Measurements from ENCODE around the gene ATRAID. TPM values are rescaled to one million over a fixed set of nuclear protein-coding genes. Genes with fewer than 3 reads are reported as not detected.

ATRAID gene
- total and polyA plus RNA-seq, 10 donors = 59.2 to 300 (median 102) TPM

DNA sequence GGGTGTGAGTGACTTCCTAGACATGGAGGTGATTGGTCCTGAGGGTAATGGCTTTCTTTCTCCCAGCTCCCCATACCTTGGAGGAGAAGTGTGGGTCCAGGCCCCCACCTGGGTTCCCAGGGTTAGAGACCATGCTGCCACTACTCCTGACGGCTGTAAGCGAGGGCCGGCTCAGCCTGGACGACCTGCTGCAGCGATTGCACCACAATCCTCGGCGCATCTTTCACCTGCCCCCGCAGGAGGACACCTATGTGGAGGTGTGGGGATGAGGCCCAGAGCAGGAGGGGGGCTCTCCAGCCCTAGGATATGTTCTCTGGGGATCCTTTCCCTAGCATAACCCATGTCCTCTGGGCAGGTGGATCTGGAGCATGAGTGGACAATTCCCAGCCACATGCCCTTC is 27.1 kb downstream of the ATRAID start:
- Histone ChIP-seq H3K27ac (no peak overlapping the region), H3K27me3 (replicated peaks in 1 of 7) (no peaks in the 10 kb centered on the region), H3K4me1 (no peaks in the 10 kb centered on the region), H3K36me3 (peaks cover 13 to 100% (median 100%) of the 10 kb centered on the region in 6 donors), H3K9me3 (no peaks in the 10 kb centered on the region), H3K4me3 (no peak overlapping the region)
- TF ChIP-seq POLR2AphosphoS5 (IDR thresholded peaks at IDR 0.05) (no peak), CTCF (IDR thresholded peaks at IDR 0.05 in 8 of 11, conservative IDR thresholded peaks at IDR 0.05 in 3 of 11) (no peak), POLR2A (IDR thresholded peaks at IDR 0.05) (no peak)
- intact Hi-C loops (cut with DNase I; ENCODE audit: low total_unique reads) = no loop called here
- WGBS, 5 donors = 87 to 96% (median 95%) methylated on average over 5 to 8 of the region's 8 CpGs
- no peak for DNase-seq

DNA sequence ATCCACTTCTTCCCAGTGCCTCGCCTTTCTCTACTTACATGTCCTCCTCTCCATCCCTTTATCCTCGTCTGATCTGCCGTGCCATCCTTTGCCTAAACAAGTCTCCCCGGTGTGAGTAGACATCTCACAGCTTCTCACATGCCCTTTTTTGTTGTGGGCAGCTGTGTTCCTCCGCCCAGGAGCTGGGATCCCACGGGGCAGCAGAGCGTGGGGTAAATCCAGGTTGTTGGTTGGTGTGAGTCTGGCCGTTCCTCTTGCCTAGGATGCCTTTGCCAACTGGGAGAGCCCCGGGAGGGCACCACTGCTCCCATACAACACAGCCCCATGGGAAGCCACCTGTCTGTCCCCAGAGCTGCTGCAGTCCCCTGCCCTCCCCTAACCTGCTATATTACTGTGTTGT is 28.6 kb downstream of the ATRAID start:
- Histone ChIP-seq H3K9me3 (no peaks in the 10 kb centered on the region), H3K36me3 (peaks cover 11 to 97% (median 91%) of the 10 kb centered on the region in 6 donors), H3K27ac (no peak overlapping the region), H3K4me1 (no peaks in the 10 kb centered on the region), H3K4me3 (no peak overlapping the region), H3K27me3 (replicated peaks in 1 of 7) (no peaks in the 10 kb centered on the region)
- no peak for TF ChIP-seq POLR2A (IDR thresholded peaks at IDR 0.05)
- TF ChIP-seq CTCF (IDR thresholded peaks at IDR 0.05 in 8 of 11, conservative IDR thresholded peaks at IDR 0.05 in 3 of 11) = no peak
- no peak for TF ChIP-seq POLR2AphosphoS5 (IDR thresholded peaks at IDR 0.05)
- intact Hi-C loops (cut with DNase I; ENCODE audit: low total_unique reads) = no loop called here
- 91 to 97% (median 93%) methylated on average over 9 of the region's 9 CpGs for WGBS, 5 donors
- DNase-seq = no peak

DNA sequence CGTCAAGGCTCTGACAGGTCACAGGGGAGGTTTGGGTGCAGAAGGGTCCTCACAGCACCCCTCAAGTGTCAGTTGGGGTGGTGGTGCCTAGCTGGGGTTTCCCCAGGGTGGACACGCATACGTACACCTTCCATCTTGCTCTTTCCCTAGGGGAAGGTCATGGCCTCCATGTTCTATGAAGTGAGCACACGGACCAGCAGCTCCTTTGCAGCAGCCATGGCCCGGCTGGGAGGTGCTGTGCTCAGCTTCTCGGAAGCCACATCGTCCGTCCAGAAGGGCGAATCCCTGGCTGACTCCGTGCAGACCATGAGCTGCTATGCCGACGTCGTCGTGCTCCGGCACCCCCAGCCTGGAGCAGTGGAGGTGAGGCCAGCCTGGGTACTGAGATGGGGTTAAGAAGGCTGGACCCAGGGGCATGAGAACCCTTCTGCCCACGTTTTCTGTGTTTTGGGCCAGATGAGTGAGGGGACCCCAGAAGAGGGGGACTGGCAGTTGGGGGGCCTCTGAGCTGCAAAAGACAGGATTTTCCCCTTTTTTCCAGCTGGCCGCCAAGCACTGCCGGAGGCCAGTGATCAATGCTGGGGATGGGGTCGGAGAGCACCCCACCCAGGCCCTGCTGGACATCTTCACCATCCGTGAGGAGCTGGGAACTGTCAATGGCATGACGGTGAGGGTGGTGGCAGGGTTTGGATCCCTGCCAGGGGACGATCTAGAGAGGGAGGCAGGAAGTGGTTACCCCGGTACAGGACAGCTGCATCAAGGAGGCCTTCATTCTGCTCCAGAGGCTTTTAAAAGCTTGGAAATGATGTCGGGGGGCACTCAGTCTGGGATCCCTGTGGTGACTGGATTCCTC is 30.1 kb downstream of the ATRAID start:
- H3K36me3 ChIP-seq = peaks cover 10 to 81% (median 75%) of the 10 kb centered on the region in 6 donors
- H3K4me1 ChIP-seq = no peaks in the 10 kb centered on the region
- no peaks in the 10 kb centered on the region for H3K27me3 ChIP-seq (replicated peaks in 1 of 7)
- 72 to 80% (median 79%) methylated on average over 18 to 24 of the region's 24 CpGs for WGBS, 5 donors
- no peak overlapping the region for H3K27ac ChIP-seq
- intact Hi-C loops (cut with DNase I; ENCODE audit: low total_unique reads) = no loop called here
- no peak for DNase-seq
- no peaks in the 10 kb centered on the region for H3K9me3 ChIP-seq
- TF ChIP-seq POLR2AphosphoS5 (IDR thresholded peaks at IDR 0.05) (no peak), POLR2A (IDR thresholded peaks at IDR 0.05) (no peak), CTCF (IDR thresholded peaks at IDR 0.05 in 8 of 11, conservative IDR thresholded peaks at IDR 0.05 in 3 of 11) (no peak)
- H3K4me3 ChIP-seq = no peak overlapping the region

DNA sequence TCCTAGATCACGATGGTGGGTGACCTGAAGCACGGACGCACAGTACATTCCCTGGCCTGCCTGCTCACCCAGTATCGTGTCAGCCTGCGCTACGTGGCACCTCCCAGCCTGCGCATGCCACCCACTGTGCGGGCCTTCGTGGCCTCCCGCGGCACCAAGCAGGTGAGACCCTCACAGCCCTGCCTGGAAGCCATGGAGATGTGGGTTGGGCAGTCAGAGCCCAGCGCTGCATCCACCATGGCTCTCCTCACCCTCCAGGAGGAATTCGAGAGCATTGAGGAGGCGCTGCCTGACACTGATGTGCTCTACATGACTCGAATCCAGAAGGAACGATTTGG is 30.7 kb downstream of the ATRAID start:
- no peak overlapping the region for H3K4me3 ChIP-seq
- H3K27ac ChIP-seq = no peak overlapping the region
- intact Hi-C loops (cut with DNase I; ENCODE audit: low total_unique reads) = no loop called here
- H3K4me1 ChIP-seq = no peaks in the 10 kb centered on the region
- DNase-seq = no peak
- 89 to 98% (median 96%) methylated on average over 10 to 16 of the region's 16 CpGs for WGBS, 5 donors
- TF ChIP-seq POLR2AphosphoS5 (IDR thresholded peaks at IDR 0.05) (peak in 1 of 3 donors; percentile 45), CTCF (IDR thresholded peaks at IDR 0.05 in 8 of 11, conservative IDR thresholded peaks at IDR 0.05 in 3 of 11) (no peak)
- no peaks in the 10 kb centered on the region for H3K9me3 ChIP-seq
- H3K27me3 ChIP-seq (replicated peaks in 1 of 7) = no peaks in the 10 kb centered on the region
- peaks cover 6 to 75% (median 69%) of the 10 kb centered on the region in 6 donors for H3K36me3 ChIP-seq
